CD14-positive monocyte (primary cell): ENCODE data around the gene BCL3. TPM values are rescaled to one million over a fixed set of nuclear protein-coding genes. Genes with fewer than 3 reads are reported as not detected.

Experiments
- DNase-seq, 3 donors: peaks; one replicate each; pipeline ENCODE4 v3.0.0-alpha.2; 2011 to 2022
- H2AFZ ChIP-seq: 2 replicates; pipeline ENCODE4 v1.6.0; 2012; ENCODE audit warnings: mild to moderate bottlenecking, low read depth, low read length, inconsistent platforms; ENCODE audit not compliant: insufficient read depth, poor library complexity, severe bottlenecking
- H3K27ac ChIP-seq, 2 donors: 1 replicate in 1 of 2; 2 replicates in 1 of 2; pipeline ENCODE4 v1.5.1; 2012 to 2013; ENCODE audit warnings: low read length in 2 of 2, control low read depth in 1 of 2, inconsistent platforms in 1 of 2, low read depth in 1 of 2, mild to moderate bottlenecking in 1 of 2
- H3K27me3 ChIP-seq, 2 donors: one replicate each; pipeline versions ENCODE4 v1.6.0 to v1.6.1; 2011 to 2013; ENCODE audit warnings: low read length in 2 of 2; ENCODE audit not compliant: control insufficient read depth in 2 of 2, insufficient read depth in 2 of 2
- H3K36me3 ChIP-seq, 2 donors: replicated peaks in 1 of 2; 1 replicate in 1 of 2; 2 replicates in 1 of 2; pipeline versions ENCODE4 v1.5.1 to v1.6.1; 2012 to 2013; ENCODE audit warnings: low read length in 2 of 2, control low read depth in 1 of 2, inconsistent platforms in 1 of 2, mild to moderate bottlenecking in 1 of 2; ENCODE audit not compliant: insufficient read depth in 2 of 2, control insufficient read depth in 1 of 2
- H3K4me1 ChIP-seq, 2 donors: 1 replicate in 1 of 2; 2 replicates in 1 of 2; pipeline versions ENCODE4 v1.5.1 to v1.6.1; 2012 to 2013; ENCODE audit warnings: low read length in 2 of 2, control low read depth in 1 of 2, inconsistent platforms in 1 of 2, mild to moderate bottlenecking in 1 of 2, moderate library complexity in 1 of 2; ENCODE audit not compliant: insufficient read depth in 2 of 2, control insufficient read depth in 1 of 2
- H3K4me2 ChIP-seq: replicated peaks from 2 replicates; pipeline ENCODE3; 2012; ENCODE audit warnings: low read length, moderate library complexity, mild to moderate bottlenecking; ENCODE audit not compliant: poor library complexity, severe bottlenecking; ENCODE audit errors: extremely low read depth
- H3K4me3 ChIP-seq, 3 experiments: fragments of 200-600 bp in 1 of 3; sonication (generic) in 1 of 3; replicated peaks in 1 of 3; 1 replicate in 2 of 3; 2 replicates in 1 of 3; pipeline ENCODE4 v1.5.1; 2011 to 2013; ENCODE audit warnings: low read length in 3 of 3, mild to moderate bottlenecking in 3 of 3, control low read depth in 2 of 3, low read depth in 2 of 3, inconsistent platforms in 1 of 3, moderate library complexity in 1 of 3
- H3K79me2 ChIP-seq: 2 replicates; pipeline ENCODE4 v1.6.0; 2012; ENCODE audit warnings: mild to moderate bottlenecking, control low read depth, inconsistent platforms, low read length, moderate library complexity; ENCODE audit not compliant: insufficient read depth
- H3K9ac ChIP-seq: 2 replicates; pipeline ENCODE4 v1.6.0; 2017; ENCODE audit warnings: low read length, mild to moderate bottlenecking; ENCODE audit not compliant: insufficient read depth, poor library complexity, severe bottlenecking
- H3K9me3 ChIP-seq, 2 donors: replicated peaks in 1 of 2; 1 replicate in 1 of 2; 2 replicates in 1 of 2; pipeline versions ENCODE4 v1.5.1 to v1.6.1; 2012 to 2013; ENCODE audit warnings: low read length in 2 of 2, control low read depth in 1 of 2; ENCODE audit not compliant: control insufficient read depth in 1 of 2, insufficient read depth in 1 of 2
- H4K20me1 ChIP-seq: 2 replicates; pipeline ENCODE4 v1.6.0; 2012; ENCODE audit warnings: mild to moderate bottlenecking, low read length, control low read depth, moderate library complexity; ENCODE audit not compliant: insufficient read depth
- H3K27ac Mint-ChIP-seq, 7 donors: one replicate each; pipeline ENCODE4 v1.8.0; 2020; ENCODE audit warnings: mild to moderate bottlenecking in 7 of 7, mixed read lengths in 7 of 7, moderate library complexity in 6 of 7, inconsistent platforms in 2 of 7
- H3K27me3 Mint-ChIP-seq, 3 donors: one replicate each; pipeline ENCODE4 v1.8.0; 2021 to 2022; ENCODE audit warnings: low read depth in 3 of 3, mild to moderate bottlenecking in 3 of 3, mixed read lengths in 3 of 3, moderate library complexity in 3 of 3, inconsistent platforms in 1 of 3
- H3K36me3 Mint-ChIP-seq, 2 donors: one replicate each; pipeline ENCODE4 v1.8.0; 2020; ENCODE audit warnings: mixed read lengths in 2 of 2, inconsistent platforms in 1 of 2, mild to moderate bottlenecking in 1 of 2
- H3K4me1 Mint-ChIP-seq: one replicate; pipeline ENCODE4 v1.8.0; 2020; ENCODE audit warnings: mild to moderate bottlenecking, mixed read lengths
- H3K4me3 Mint-ChIP-seq, 2 donors: one replicate each; pipeline ENCODE4 v1.8.0; 2020; ENCODE audit warnings: mild to moderate bottlenecking in 2 of 2, mixed read lengths in 2 of 2, moderate library complexity in 1 of 2
- H3K9me3 Mint-ChIP-seq, 7 donors: one replicate each; pipeline ENCODE4 v1.8.0; 2020 to 2022; ENCODE audit warnings: mixed read lengths in 7 of 7, mild to moderate bottlenecking in 6 of 7, moderate library complexity in 6 of 7, inconsistent platforms in 2 of 7
- CTCF ChIP-seq: fragments of 200-600 bp; IDR thresholded peaks from one replicate; pipeline ENCODE4 v1.8.0; 2022; ENCODE audit warnings: antibody characterized with exemption, mild to moderate bottlenecking
- WGBS: methylation state at CpG from one replicate; pipeline ENCODE4 v1.1.5; 2013; ENCODE audit warnings: missing lambda C conversion rate; ENCODE audit not compliant: insufficient coverage; 5-methylcytosine and 5-hydroxymethylcytosine counted together
- intact Hi-C, 2 donors: fragments of 100-400 bp; cut with micrococcal nuclease; formaldehyde crosslinking; loops; one replicate each; pipeline versions ENCODE4 v1.15.0 to v1.15.1; 2023
- polyA plus RNA-seq, 3 donors: library from polyadenylated mRNA; depleted of rRNA in 1 of 3; unstranded in 2 of 3; stranded (reverse) in 1 of 3; fragments of 300-500 nt in 2 of 3; fragments of >200 nt in 1 of 3; fragmentation: Illumina TruSeq in 2 of 3; gene quantifications; 1 replicate in 2 of 3; 2 replicates in 1 of 3; pipeline ENCODE4 v1.2.3, GENCODE V29; 2012 to 2021

The BCL3 gene
- polyA plus RNA-seq, 3 donors: 18.7 to 160 (median 23.1) TPM

- Histone ChIP-seq H3K9me3 (no peaks in the 10 kb centered on the region), H3K4me3 (no peak overlapping the region), H3K4me1 (peaks cover 30 to 48% of the 10 kb centered on the region in 2 donors), H3K27me3 (no peaks in the 10 kb centered on the region), H4K20me1 (no peaks in the 10 kb centered on the region), H3K9ac (no peak overlapping the region), H3K4me2 (no peak overlapping the region), H3K79me2 (no peaks in the 10 kb centered on the region), H2AFZ (no peak overlapping the region), H3K27ac (no peak overlapping the region), H3K36me3 (no peaks in the 10 kb centered on the region)
- intact Hi-C loops: loop anchor here in 1 of 2 donors (10.0 kb wide), 2 partner anchors 73 to 117 kb away; partner anchors contain the start of gene NECTIN2
- H3K9me3 Mint-ChIP-seq: no peaks in the 10 kb centered on the region
- H3K36me3 Mint-ChIP-seq: peaks cover 0 to 2% of the 10 kb centered on the region in 2 donors
- WGBS: 80% methylated on average over 3 of the region's 6 CpGs
- DNase-seq: no peak
- H3K4me3 Mint-ChIP-seq: no peak overlapping the region
- peak overlapping the region in 1 of 7 donors; percentile 58 for H3K27ac Mint-ChIP-seq
- no peak for TF ChIP-seq CTCF
- H3K4me1 Mint-ChIP-seq: peaks cover 53% of the 10 kb centered on the region
- H3K27me3 Mint-ChIP-seq: peaks cover 5 to 7% (median 6%) of the 10 kb centered on the region in 3 donors
Observed at GRCh38 chr19:44728178-44728577, 20.3 kb upstream of the BCL3 start.

- Histone ChIP-seq H3K4me3 (no peak overlapping the region), H3K4me1 (peaks cover 25 to 45% of the 10 kb centered on the region in 2 donors), H3K27me3 (no peaks in the 10 kb centered on the region), H3K36me3 (no peaks in the 10 kb centered on the region), H3K79me2 (no peaks in the 10 kb centered on the region), H4K20me1 (no peaks in the 10 kb centered on the region), H3K9me3 (no peaks in the 10 kb centered on the region), H3K9ac (no peak overlapping the region), H3K4me2 (no peak overlapping the region), H3K27ac (no peak overlapping the region), H2AFZ (no peak overlapping the region)
- Mint-ChIP-seq H3K27me3 (peaks cover 3 to 7% (median 5%) of the 10 kb centered on the region in 3 donors), H3K4me1 (peaks cover 46% of the 10 kb centered on the region), H3K36me3 (peaks cover 0 to 2% of the 10 kb centered on the region in 2 donors), H3K27ac (no peak overlapping the region), H3K4me3 (peak overlapping the region in 1 of 2 donors; percentile 30), H3K9me3 (peaks cover 0 to 3% (median 0%) of the 10 kb centered on the region in 7 donors)
- intact Hi-C loops: loop anchor here in 1 of 2 donors (5.0 to 10.0 kb wide), 3 partner anchors 37 to 115 kb away; partner anchors contain the start of gene NECTIN2
- WGBS: 71% methylated on average over 1 of the region's 8 CpGs
- DNase-seq: no peak
- TF ChIP-seq CTCF: no peak
Observed at GRCh38 chr19:44729516-44730033, 18.9 kb upstream of the BCL3 start.
